ENCODE results near the gene ATP2A1. TPM values are rescaled to one million over a fixed set of nuclear protein-coding genes. Genes with fewer than 3 reads are reported as not detected.
A peak's percentile ranks its signal among the peaks of the same experiment; 100 is the strongest.

The ATP2A1 gene
- total and polyA plus RNA-seq, 5 donors from 2014 or later, result 1.4 TPM; not detected in 4

DNA sequence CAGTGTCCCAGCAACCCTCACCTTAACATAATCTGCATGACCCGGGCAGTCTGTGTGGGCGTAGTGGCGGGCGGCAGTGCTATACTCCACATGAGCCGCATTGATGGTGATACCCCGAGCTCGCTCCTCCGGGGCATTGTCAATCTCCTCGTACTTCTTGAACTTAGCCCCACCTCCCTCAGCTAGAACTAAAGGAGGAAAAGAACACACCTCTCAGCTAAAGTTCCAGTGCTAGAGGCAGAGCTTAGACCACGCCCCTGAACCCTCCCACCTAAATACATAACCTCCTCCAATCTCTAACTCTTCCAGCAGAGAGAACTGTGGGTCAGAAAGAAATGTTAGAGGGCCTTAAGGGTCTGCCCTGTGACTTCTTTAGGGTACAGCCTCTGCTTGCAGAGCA lies 33.0 kb upstream of the ATP2A1 start:
- peak overlapping the region; percentile 86 for H3K27ac ChIP-seq (ENCODE audit: insufficient read depth, low read length, poor library complexity, severe bottlenecking)
- peaks cover 4 to 37% (median 21%) of the 10 kb centered on the region in 4 donors for H3K4me1 Mint-ChIP-seq
- no peaks in the 10 kb centered on the region for H3K27me3 ChIP-seq (ENCODE audit: control insufficient read depth, insufficient read depth, low read length)
- no peaks in the 10 kb centered on the region for H3K9me3 Mint-ChIP-seq
- H3K36me3 ChIP-seq (ENCODE audit: control insufficient read depth, insufficient read depth, low read length), result peaks cover 33% of the 10 kb centered on the region
- H3K36me3 Mint-ChIP-seq, result peaks cover 21% of the 10 kb centered on the region
- peak overlapping the region; percentile 77 for H3K4me3 ChIP-seq (ENCODE audit: low read depth, low read length)
- H3K27ac Mint-ChIP-seq, result peak overlapping the region; percentile 93 to 97 (median 97)
- no peaks in the 10 kb centered on the region for H3K27me3 Mint-ChIP-seq
- H3K4me1 ChIP-seq (ENCODE audit: control insufficient read depth, insufficient read depth, low read length, poor library complexity, severe bottlenecking), result peaks cover 26% of the 10 kb centered on the region
- H3K9me3 ChIP-seq (ENCODE audit: control insufficient read depth in 2 of 2, low read length in 2 of 2), result no peaks in the 10 kb centered on the region
- ATAC-seq (ENCODE audit: low read depth in 2 of 2), result no peak
- H3K4me3 Mint-ChIP-seq, result peak overlapping the region; percentile 91 to 98 (median 95)
- DNase-seq, result peak in 1 of 3 donors; percentile 71

DNA sequence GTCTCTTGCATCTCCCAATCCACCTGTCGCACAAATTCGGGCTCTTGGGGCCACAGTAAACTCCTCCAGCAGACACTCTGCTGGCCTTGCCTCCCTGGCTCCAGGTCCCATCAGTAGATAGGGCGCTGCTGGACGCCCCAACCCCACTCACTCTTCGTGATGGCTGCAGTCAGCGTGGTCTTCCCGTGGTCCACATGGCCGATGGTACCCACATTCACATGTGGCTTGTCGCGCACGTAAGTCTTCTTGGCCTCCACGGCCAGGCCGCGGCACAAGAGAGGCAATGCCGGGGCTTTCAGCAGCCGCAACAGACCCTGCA lies 32.6 kb upstream of the ATP2A1 start:
- Histone ChIP-seq H3K27ac (ENCODE audit: insufficient read depth, low read length, poor library complexity, severe bottlenecking) (peak overlapping the region; percentile 86), H3K4me1 (ENCODE audit: control insufficient read depth, insufficient read depth, low read length, poor library complexity, severe bottlenecking) (peaks cover 26% of the 10 kb centered on the region), H3K36me3 (ENCODE audit: control insufficient read depth, insufficient read depth, low read length) (peaks cover 33% of the 10 kb centered on the region), H3K4me3 (ENCODE audit: low read depth, low read length) (peak overlapping the region; percentile 77), H3K9me3 (ENCODE audit: control insufficient read depth in 2 of 2, low read length in 2 of 2) (no peaks in the 10 kb centered on the region), H3K27me3 (ENCODE audit: control insufficient read depth, insufficient read depth, low read length) (no peaks in the 10 kb centered on the region)
- peaks cover 4 to 37% (median 21%) of the 10 kb centered on the region in 4 donors for H3K4me1 Mint-ChIP-seq
- H3K27ac Mint-ChIP-seq, result peak overlapping the region; percentile 93 to 97 (median 97)
- H3K9me3 Mint-ChIP-seq, result no peaks in the 10 kb centered on the region
- no peaks in the 10 kb centered on the region for H3K27me3 Mint-ChIP-seq
- no peak for ATAC-seq (ENCODE audit: low read depth in 2 of 2)
- H3K36me3 Mint-ChIP-seq, result peaks cover 21% of the 10 kb centered on the region
- no peak for DNase-seq
- H3K4me3 Mint-ChIP-seq, result peak overlapping the region; percentile 91 to 98 (median 95)

DNA sequence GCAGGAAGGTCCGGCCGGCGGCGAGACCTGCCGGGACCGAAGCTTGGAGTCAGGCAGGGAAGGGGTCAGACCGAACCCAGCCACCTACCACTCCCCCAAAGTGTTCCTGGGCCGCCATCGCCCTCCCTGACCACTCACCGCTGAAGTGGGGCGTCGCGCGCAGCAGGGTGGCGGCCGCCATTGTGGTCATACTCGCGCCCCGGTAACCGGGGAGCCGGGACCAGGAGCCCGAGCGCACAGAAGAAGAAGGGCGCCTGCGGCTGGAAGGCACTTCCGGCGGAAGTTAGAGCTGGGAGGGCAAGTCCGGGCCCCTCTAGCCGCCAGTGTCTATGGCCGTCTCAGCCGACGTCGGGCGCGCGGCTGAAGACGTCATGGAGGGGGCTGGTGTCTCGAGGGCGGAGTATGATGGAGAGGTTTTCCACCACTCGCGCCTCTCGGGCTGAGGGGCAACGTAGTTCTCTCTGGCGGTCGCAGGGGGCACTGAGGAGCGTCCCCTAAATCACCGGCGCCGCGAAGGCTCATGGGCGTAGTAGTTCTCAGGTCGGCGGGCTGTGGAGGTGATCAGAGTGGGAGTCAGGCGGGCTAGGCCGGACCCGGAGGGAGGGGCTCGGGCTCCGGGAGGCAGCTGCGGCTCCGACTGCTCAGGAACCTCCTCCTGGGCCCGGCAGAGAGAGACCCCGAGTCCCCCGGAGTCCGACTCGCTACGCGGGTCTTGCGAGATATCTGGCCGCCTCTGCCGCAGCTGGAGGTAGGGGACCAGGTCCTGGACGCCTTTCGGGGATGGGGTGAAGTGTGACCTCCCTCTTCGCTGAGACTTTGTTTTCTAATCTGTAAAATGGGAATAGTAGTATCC lies 32.0 kb upstream of the ATP2A1 start, which contains the start of gene TUFM:
TSS of gene TUFM (minus strand) at position 269 of the 853 bp plus-strand sequence. CDS start at position 190, 79 bp downstream.
- H3K4me3 Mint-ChIP-seq, result peak within 1 kb of the TSS; percentile 91 to 98 (median 95)
- peak within 1 kb of the TSS; percentile 83 for H3K4me3 ChIP-seq (ENCODE audit: low read depth, low read length)
- H3K36me3 Mint-ChIP-seq, result peaks cover 21% of the 10 kb centered on the region
- DNase-seq, result peak; percentile 98 to 99 (median 98)
- peak within 1 kb of the TSS; percentile 93 to 97 (median 97) for H3K27ac Mint-ChIP-seq
- no peaks in the 10 kb centered on the region for H3K9me3 ChIP-seq (ENCODE audit: control insufficient read depth in 2 of 2, low read length in 2 of 2)
- peaks cover 4 to 37% (median 21%) of the 10 kb centered on the region in 4 donors for H3K4me1 Mint-ChIP-seq
- no peaks in the 10 kb centered on the region for H3K9me3 Mint-ChIP-seq
- ATAC-seq (ENCODE audit: low read depth in 2 of 2), result peak; percentile 95 to 97
- peaks cover 32% of the 10 kb centered on the region for H3K36me3 ChIP-seq (ENCODE audit: control insufficient read depth, insufficient read depth, low read length)
- peak within 1 kb of the TSS; percentile 86 for H3K27ac ChIP-seq (ENCODE audit: insufficient read depth, low read length, poor library complexity, severe bottlenecking)
- peaks cover 26% of the 10 kb centered on the region for H3K4me1 ChIP-seq (ENCODE audit: control insufficient read depth, insufficient read depth, low read length, poor library complexity, severe bottlenecking)
- H3K27me3 Mint-ChIP-seq, result no peaks in the 10 kb centered on the region
- H3K27me3 ChIP-seq (ENCODE audit: control insufficient read depth, insufficient read depth, low read length), result no peaks in the 10 kb centered on the region

DNA sequence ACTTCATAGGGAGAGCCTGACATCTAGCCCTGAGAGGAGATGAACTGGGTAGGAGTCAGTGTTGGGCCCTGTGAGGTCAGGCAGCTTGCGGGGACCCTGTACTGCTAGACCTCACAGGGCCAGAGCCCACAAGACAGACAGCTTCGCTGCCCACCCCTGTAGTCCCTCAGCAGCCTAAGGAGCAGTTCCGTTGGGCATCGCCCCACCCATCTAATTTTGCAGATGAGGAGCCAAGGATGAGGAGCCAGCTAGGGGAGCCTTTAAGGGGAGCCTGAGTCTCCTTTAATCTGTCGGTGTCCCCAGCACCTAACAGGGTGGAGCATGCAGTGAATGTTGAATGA lies 31.4 kb upstream of the ATP2A1 start:
- Histone ChIP-seq H3K9me3 (ENCODE audit: control insufficient read depth in 2 of 2, low read length in 2 of 2) (no peaks in the 10 kb centered on the region), H3K27ac (ENCODE audit: insufficient read depth, low read length, poor library complexity, severe bottlenecking) (peak overlapping the region; percentile 86), H3K4me1 (ENCODE audit: control insufficient read depth, insufficient read depth, low read length, poor library complexity, severe bottlenecking) (peaks cover 26% of the 10 kb centered on the region), H3K27me3 (ENCODE audit: control insufficient read depth, insufficient read depth, low read length) (no peaks in the 10 kb centered on the region), H3K4me3 (ENCODE audit: low read depth, low read length) (peak overlapping the region; percentile 83), H3K36me3 (ENCODE audit: control insufficient read depth, insufficient read depth, low read length) (peaks cover 28% of the 10 kb centered on the region)
- peak overlapping the region; percentile 5 to 97 (median 93) for H3K27ac Mint-ChIP-seq
- peaks cover 4 to 37% (median 21%) of the 10 kb centered on the region in 4 donors for H3K4me1 Mint-ChIP-seq
- no peaks in the 10 kb centered on the region for H3K9me3 Mint-ChIP-seq
- DNase-seq (no peak), ATAC-seq (ENCODE audit: low read depth in 2 of 2) (no peak)
- no peaks in the 10 kb centered on the region for H3K27me3 Mint-ChIP-seq
- H3K36me3 Mint-ChIP-seq, result peaks cover 19% of the 10 kb centered on the region
- H3K4me3 Mint-ChIP-seq, result peak overlapping the region; percentile 91 to 98 (median 95)

DNA sequence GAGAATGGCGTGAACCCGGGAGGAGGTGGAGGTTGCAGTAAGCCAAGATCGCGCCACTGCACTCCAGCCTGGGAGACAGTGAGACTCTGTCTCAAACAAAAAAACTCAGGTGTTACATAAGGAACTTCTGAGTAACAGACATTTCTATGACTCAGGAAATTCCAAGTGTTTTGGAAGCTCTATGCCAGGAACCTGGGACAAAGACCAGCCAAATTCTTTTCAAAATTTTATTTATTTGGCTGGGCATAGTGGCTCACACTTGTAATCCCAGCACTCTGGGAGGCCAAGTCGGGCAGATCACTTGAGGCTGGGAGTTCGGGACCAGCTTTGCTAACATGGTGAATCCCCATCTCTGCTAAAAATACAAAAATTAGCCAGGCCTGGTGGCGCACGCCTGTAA lies 19.9 kb upstream of the ATP2A1 start:
- DNase-seq, result no peak
- Mint-ChIP-seq H3K27me3 (no peaks in the 10 kb centered on the region), H3K4me1 (peaks cover 0 to 9% (median 3%) of the 10 kb centered on the region in 4 donors), H3K36me3 (no peaks in the 10 kb centered on the region), H3K4me3 (no peak overlapping the region), H3K27ac (no peak overlapping the region), H3K9me3 (peaks cover 0 to 2% (median 0%) of the 10 kb centered on the region in 7 donors)
- no peaks in the 10 kb centered on the region for H3K36me3 ChIP-seq (ENCODE audit: control insufficient read depth, insufficient read depth, low read length)
- H3K27me3 ChIP-seq (ENCODE audit: control insufficient read depth, insufficient read depth, low read length), result no peaks in the 10 kb centered on the region
- H3K4me1 ChIP-seq (ENCODE audit: control insufficient read depth, insufficient read depth, low read length, poor library complexity, severe bottlenecking), result peaks cover 7% of the 10 kb centered on the region
- no peak overlapping the region for H3K4me3 ChIP-seq (ENCODE audit: low read depth, low read length)
- no peaks in the 10 kb centered on the region for H3K9me3 ChIP-seq (ENCODE audit: control insufficient read depth in 2 of 2, low read length in 2 of 2)
- ATAC-seq (ENCODE audit: low read depth in 2 of 2), result no peak
- no peak overlapping the region for H3K27ac ChIP-seq (ENCODE audit: insufficient read depth, low read length, poor library complexity, severe bottlenecking)

DNA sequence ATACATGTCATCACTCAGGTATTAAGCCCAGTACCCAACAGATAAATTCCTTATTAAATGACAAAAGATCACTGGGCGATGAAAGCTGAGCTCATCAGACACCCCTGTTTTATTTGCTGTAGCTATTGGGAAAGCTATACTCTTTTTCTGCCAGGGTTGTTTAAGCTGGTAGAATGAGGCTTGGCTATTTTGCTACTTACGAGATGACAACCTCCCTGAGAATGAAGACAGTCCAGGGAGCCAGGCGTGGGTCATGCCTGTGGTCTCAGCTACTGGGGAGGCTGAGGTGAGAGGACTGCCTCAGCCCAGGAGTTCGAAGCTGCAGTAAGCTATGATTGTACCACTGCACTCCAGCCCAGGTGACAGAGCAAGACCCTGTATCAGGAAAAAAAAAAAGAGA lies 19.0 kb upstream of the ATP2A1 start:
- Mint-ChIP-seq H3K4me1 (peaks cover 0 to 15% (median 6%) of the 10 kb centered on the region in 4 donors), H3K9me3 (peaks cover 0 to 2% (median 0%) of the 10 kb centered on the region in 7 donors), H3K4me3 (peak overlapping the region in 2 of 4 donors; percentile 11 to 90), H3K27ac (peak overlapping the region in 1 of 3 donors; percentile 47), H3K27me3 (no peaks in the 10 kb centered on the region), H3K36me3 (no peaks in the 10 kb centered on the region)
- Histone ChIP-seq H3K4me1 (ENCODE audit: control insufficient read depth, insufficient read depth, low read length, poor library complexity, severe bottlenecking) (peaks cover 12% of the 10 kb centered on the region), H3K36me3 (ENCODE audit: control insufficient read depth, insufficient read depth, low read length) (no peaks in the 10 kb centered on the region), H3K27ac (ENCODE audit: insufficient read depth, low read length, poor library complexity, severe bottlenecking) (no peak overlapping the region), H3K9me3 (ENCODE audit: control insufficient read depth in 2 of 2, low read length in 2 of 2) (no peaks in the 10 kb centered on the region), H3K27me3 (ENCODE audit: control insufficient read depth, insufficient read depth, low read length) (no peaks in the 10 kb centered on the region), H3K4me3 (ENCODE audit: low read depth, low read length) (no peak overlapping the region)
- ATAC-seq (ENCODE audit: low read depth in 2 of 2) (no peak), DNase-seq (no peak)

DNA sequence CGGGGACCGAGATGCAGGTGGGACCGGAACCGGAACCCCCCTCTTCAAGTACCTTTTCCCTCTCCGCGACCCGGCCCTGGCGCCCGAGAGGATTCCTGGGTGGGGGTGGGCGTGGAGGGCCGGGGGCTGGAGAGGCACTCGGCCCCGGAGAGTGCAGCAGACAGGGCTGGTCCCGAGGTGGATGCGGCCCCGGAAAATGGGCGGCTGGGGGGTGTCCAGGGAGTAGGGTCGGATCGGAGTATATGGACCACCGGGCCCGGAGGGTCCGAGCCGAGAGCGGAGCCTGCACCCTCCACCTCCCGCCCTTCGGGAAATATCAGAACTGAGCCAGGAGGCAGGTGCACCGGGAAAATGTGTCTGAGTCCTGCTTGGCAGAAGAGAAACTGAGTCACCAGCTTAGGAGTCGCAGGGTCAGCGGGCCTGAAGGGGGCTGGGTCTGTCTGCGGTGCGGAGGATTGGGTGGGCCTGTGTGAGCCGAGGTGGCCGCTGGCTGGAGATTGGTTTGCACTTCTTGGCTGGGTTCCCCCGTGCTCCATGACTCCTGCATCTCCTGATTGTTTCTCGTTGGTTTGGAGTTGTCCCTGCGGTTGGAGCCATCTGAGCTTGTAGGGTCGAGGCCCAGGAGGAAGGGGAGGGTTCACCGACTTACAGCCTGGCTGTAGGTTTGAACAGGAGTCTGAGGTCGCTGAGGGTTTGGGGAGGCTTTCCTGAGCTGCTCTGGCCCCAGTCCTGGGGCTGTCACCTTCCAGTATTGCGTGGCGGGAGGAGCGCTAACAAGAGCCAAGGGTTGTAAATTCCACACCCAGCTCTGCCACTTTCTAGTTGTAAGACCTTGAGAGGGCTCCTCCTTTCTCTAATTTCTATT lies 14.1 kb upstream of the ATP2A1 start:
- DNase-seq (peak in 2 of 3 donors; percentile 17), ATAC-seq (ENCODE audit: low read depth in 2 of 2) (no peak)
- peak overlapping the region; percentile 88 to 99 (median 98) for H3K4me3 Mint-ChIP-seq
- peaks cover 13% of the 10 kb centered on the region for H3K4me1 ChIP-seq (ENCODE audit: control insufficient read depth, insufficient read depth, low read length, poor library complexity, severe bottlenecking)
- H3K36me3 Mint-ChIP-seq, result peaks cover 5% of the 10 kb centered on the region
- no peaks in the 10 kb centered on the region for H3K27me3 Mint-ChIP-seq
- peak overlapping the region; percentile 80 to 98 (median 98) for H3K27ac Mint-ChIP-seq
- peak overlapping the region; percentile 87 for H3K27ac ChIP-seq (ENCODE audit: insufficient read depth, low read length, poor library complexity, severe bottlenecking)
- H3K9me3 Mint-ChIP-seq, result peaks cover 0 to 2% (median 0%) of the 10 kb centered on the region in 7 donors
- H3K4me1 Mint-ChIP-seq, result peaks cover 9 to 40% (median 24%) of the 10 kb centered on the region in 4 donors
- no peaks in the 10 kb centered on the region for H3K27me3 ChIP-seq (ENCODE audit: control insufficient read depth, insufficient read depth, low read length)
- peak overlapping the region; percentile 44 for H3K4me3 ChIP-seq (ENCODE audit: low read depth, low read length)
- peaks cover 16% of the 10 kb centered on the region for H3K36me3 ChIP-seq (ENCODE audit: control insufficient read depth, insufficient read depth, low read length)
- no peaks in the 10 kb centered on the region for H3K9me3 ChIP-seq (ENCODE audit: control insufficient read depth in 2 of 2, low read length in 2 of 2)
